ENCODE measurements around the gene PACSIN1.

PACSIN1 gene

GRCh38 chr6:34531580-34532201 is 65.8 kb downstream of the PACSIN1 start:
- no peaks in the 10 kb centered on the region for H3K9me3 ChIP-seq (ENCODE audit: control insufficient read depth, low read length)
- no peaks in the 10 kb centered on the region for H3K4me1 ChIP-seq (ENCODE audit: control insufficient read depth, insufficient read depth, low read length, poor library complexity, severe bottlenecking)
- no peak overlapping the region for H3K27ac ChIP-seq (ENCODE audit: low read depth, low read length, severe bottlenecking)
- WGBS, 2 experiments (ENCODE audit: insufficient coverage in 2 of 2), result 90 to 92% methylated on average over 12 to 29 of the region's 29 CpGs
- H3K4me3 ChIP-seq (ENCODE audit: extremely low read depth, insufficient read depth, low read length, poor library complexity, severe bottlenecking), result no peak overlapping the region
- no peaks in the 10 kb centered on the region for H3K36me3 ChIP-seq (ENCODE audit: control insufficient read depth, insufficient read depth, low read length)

GRCh38 chr6:34532230-34532629 is 66.4 kb downstream of the PACSIN1 start:
- Histone ChIP-seq H3K9me3 (ENCODE audit: control insufficient read depth, low read length) (no peaks in the 10 kb centered on the region), H3K36me3 (ENCODE audit: control insufficient read depth, insufficient read depth, low read length) (no peaks in the 10 kb centered on the region), H3K27ac (ENCODE audit: low read depth, low read length, severe bottlenecking) (no peak overlapping the region), H3K4me1 (ENCODE audit: control insufficient read depth, insufficient read depth, low read length, poor library complexity, severe bottlenecking) (no peaks in the 10 kb centered on the region), H3K4me3 (ENCODE audit: extremely low read depth, insufficient read depth, low read length, poor library complexity, severe bottlenecking) (no peak overlapping the region)
- WGBS, 2 experiments (ENCODE audit: insufficient coverage in 2 of 2), result 90 to 96% methylated on average over 8 to 13 of the region's 15 CpGs

- no peak overlapping the region for H3K4me3 ChIP-seq (ENCODE audit: extremely low read depth, insufficient read depth, low read length, poor library complexity, severe bottlenecking)
- no peaks in the 10 kb centered on the region for H3K4me1 ChIP-seq (ENCODE audit: control insufficient read depth, insufficient read depth, low read length, poor library complexity, severe bottlenecking)
- no peaks in the 10 kb centered on the region for H3K9me3 ChIP-seq (ENCODE audit: control insufficient read depth, low read length)
- WGBS, 2 experiments (ENCODE audit: insufficient coverage in 2 of 2), result 89 to 95% methylated on average over 3 to 6 of the region's 6 CpGs
- H3K36me3 ChIP-seq (ENCODE audit: control insufficient read depth, insufficient read depth, low read length), result no peaks in the 10 kb centered on the region
- H3K27ac ChIP-seq (ENCODE audit: low read depth, low read length, severe bottlenecking), result no peak overlapping the region
Observed at GRCh38 chr6:34534146-34534545, 68.3 kb downstream of the PACSIN1 start.

- H3K27ac ChIP-seq (ENCODE audit: low read depth, low read length, severe bottlenecking), result no peak overlapping the region
- no peaks in the 10 kb centered on the region for H3K36me3 ChIP-seq (ENCODE audit: control insufficient read depth, insufficient read depth, low read length)
- H3K4me1 ChIP-seq (ENCODE audit: control insufficient read depth, insufficient read depth, low read length, poor library complexity, severe bottlenecking), result no peaks in the 10 kb centered on the region
- no peak overlapping the region for H3K4me3 ChIP-seq (ENCODE audit: extremely low read depth, insufficient read depth, low read length, poor library complexity, severe bottlenecking)
- WGBS, 2 experiments (ENCODE audit: insufficient coverage in 2 of 2), result 90 to 92% methylated on average over 15 to 16 of the region's 16 CpGs
- no peaks in the 10 kb centered on the region for H3K9me3 ChIP-seq (ENCODE audit: control insufficient read depth, low read length)
Observed at GRCh38 chr6:34534656-34535055, 68.8 kb downstream of the PACSIN1 start.

GRCh38 chr6:34535199-34535598 is 69.3 kb downstream of the PACSIN1 start:
- H3K4me3 ChIP-seq (ENCODE audit: extremely low read depth, insufficient read depth, low read length, poor library complexity, severe bottlenecking), result no peak overlapping the region
- no peak overlapping the region for H3K27ac ChIP-seq (ENCODE audit: low read depth, low read length, severe bottlenecking)
- WGBS, 2 experiments (ENCODE audit: insufficient coverage in 2 of 2), result 100% methylated on average over 3 of the region's 6 CpGs
- no peaks in the 10 kb centered on the region for H3K4me1 ChIP-seq (ENCODE audit: control insufficient read depth, insufficient read depth, low read length, poor library complexity, severe bottlenecking)
- H3K9me3 ChIP-seq (ENCODE audit: control insufficient read depth, low read length), result no peaks in the 10 kb centered on the region
- no peaks in the 10 kb centered on the region for H3K36me3 ChIP-seq (ENCODE audit: control insufficient read depth, insufficient read depth, low read length)

- 90 to 92% methylated on average over 7 to 9 of the region's 11 CpGs for WGBS, 2 experiments (ENCODE audit: insufficient coverage in 2 of 2)
- no peaks in the 10 kb centered on the region for H3K9me3 ChIP-seq (ENCODE audit: control insufficient read depth, low read length)
- no peak overlapping the region for H3K27ac ChIP-seq (ENCODE audit: low read depth, low read length, severe bottlenecking)
- H3K4me1 ChIP-seq (ENCODE audit: control insufficient read depth, insufficient read depth, low read length, poor library complexity, severe bottlenecking), result no peaks in the 10 kb centered on the region
- H3K4me3 ChIP-seq (ENCODE audit: extremely low read depth, insufficient read depth, low read length, poor library complexity, severe bottlenecking), result no peak overlapping the region
- H3K36me3 ChIP-seq (ENCODE audit: control insufficient read depth, insufficient read depth, low read length), result no peaks in the 10 kb centered on the region
Observed at GRCh38 chr6:34535646-34536045, 69.8 kb downstream of the PACSIN1 start.

- no peaks in the 10 kb centered on the region for H3K9me3 ChIP-seq (ENCODE audit: control insufficient read depth, low read length)
Observed at GRCh38 chr6:34536251-34536958, 70.5 kb downstream of the PACSIN1 start.

GRCh38 chr6:34536959-34537848 is 71.3 kb downstream of the PACSIN1 start:
- H3K36me3 ChIP-seq (ENCODE audit: control insufficient read depth, insufficient read depth, low read length), result no peaks in the 10 kb centered on the region
- no peaks in the 10 kb centered on the region for H3K9me3 ChIP-seq (ENCODE audit: control insufficient read depth, low read length)
- H3K27ac ChIP-seq (ENCODE audit: low read depth, low read length, severe bottlenecking), result no peak overlapping the region
- WGBS, 2 experiments (ENCODE audit: insufficient coverage in 2 of 2), result 84 to 90% methylated on average over 11 to 13 of the region's 15 CpGs
- no peak overlapping the region for H3K4me3 ChIP-seq (ENCODE audit: extremely low read depth, insufficient read depth, low read length, poor library complexity, severe bottlenecking)
- H3K4me1 ChIP-seq (ENCODE audit: control insufficient read depth, insufficient read depth, low read length, poor library complexity, severe bottlenecking), result no peaks in the 10 kb centered on the region

More at GRCh38 chr6:34536251-34536958, 70.5 kb downstream of the PACSIN1 start:
- H3K27ac ChIP-seq (ENCODE audit: low read depth, low read length, severe bottlenecking), result no peak overlapping the region
- H3K4me3 ChIP-seq (ENCODE audit: extremely low read depth, insufficient read depth, low read length, poor library complexity, severe bottlenecking), result no peak overlapping the region
- no peaks in the 10 kb centered on the region for H3K4me1 ChIP-seq (ENCODE audit: control insufficient read depth, insufficient read depth, low read length, poor library complexity, severe bottlenecking)
- H3K36me3 ChIP-seq (ENCODE audit: control insufficient read depth, insufficient read depth, low read length), result no peaks in the 10 kb centered on the region
- WGBS, 2 experiments (ENCODE audit: insufficient coverage in 2 of 2), result 100% methylated on average over 1 of the region's 3 CpGs; no CpG with 5 or more reads in 1 of the 2 experiments

GRCh38 chr6:34537922-34538550 is 72.2 kb downstream of the PACSIN1 start:
- no peaks in the 10 kb centered on the region for H3K9me3 ChIP-seq (ENCODE audit: control insufficient read depth, low read length)
- WGBS, 2 experiments (ENCODE audit: insufficient coverage in 2 of 2), result 87 to 95% methylated on average over 14 to 17 of the region's 19 CpGs
- no peak overlapping the region for H3K27ac ChIP-seq (ENCODE audit: low read depth, low read length, severe bottlenecking)
- H3K36me3 ChIP-seq (ENCODE audit: control insufficient read depth, insufficient read depth, low read length), result no peaks in the 10 kb centered on the region
- no peaks in the 10 kb centered on the region for H3K4me1 ChIP-seq (ENCODE audit: control insufficient read depth, insufficient read depth, low read length, poor library complexity, severe bottlenecking)
- no peak overlapping the region for H3K4me3 ChIP-seq (ENCODE audit: extremely low read depth, insufficient read depth, low read length, poor library complexity, severe bottlenecking)

GRCh38 chr6:34538581-34538980 is 72.7 kb downstream of the PACSIN1 start:
- no peaks in the 10 kb centered on the region for H3K9me3 ChIP-seq (ENCODE audit: control insufficient read depth, low read length)
- 91 to 97% methylated on average over 5 of the region's 6 CpGs for WGBS, 2 experiments (ENCODE audit: insufficient coverage in 2 of 2)
- no peak overlapping the region for H3K4me3 ChIP-seq (ENCODE audit: extremely low read depth, insufficient read depth, low read length, poor library complexity, severe bottlenecking)
- no peak overlapping the region for H3K27ac ChIP-seq (ENCODE audit: low read depth, low read length, severe bottlenecking)
- peaks cover 5% of the 10 kb centered on the region for H3K4me1 ChIP-seq (ENCODE audit: control insufficient read depth, insufficient read depth, low read length, poor library complexity, severe bottlenecking)
- no peaks in the 10 kb centered on the region for H3K36me3 ChIP-seq (ENCODE audit: control insufficient read depth, insufficient read depth, low read length)

All from mesodermal cell (in vitro differentiated cells).